K562 (cell line): ENCODE data around the gene ADAM10. TPM values are rescaled to one million over a fixed set of nuclear protein-coding genes. Genes with fewer than 3 reads are reported as not detected.

ENCODE experiments used
- ATAC-seq: fragments of 200-7000 bp; cut with Tn5 transposase; 3 replicates; pipeline ENCODE4 v1.9.1; 2020; ENCODE audit warnings: moderate library complexity
- BruUV-seq: library from RNA; stranded (reverse); fragments of 400-500 nt; replicated peaks from 2 replicates; lab custom pipeline; 2021; lab: Mats Ljungman, UMichigan
- CTCF ChIA-PET: fragments of 300-600 bp; formaldehyde crosslinking; extraction: SDS; loops from one replicate; lab custom pipeline; 2021; ENCODE audit warnings: low intra/inter-chr PET ratio; lab: Yijun Ruan, JAX
- POLR2A ChIA-PET: fragments of 300-600, 350-650 bp; sonication (Branson Sonifier 250); formaldehyde crosslinking; extraction: SDS; loops from one replicate; lab custom pipeline; 2021; ENCODE audit warnings: antibody characterized with exemption, inconsistent platforms; lab: Yijun Ruan, JAX
- DNase-seq, 4 experiments: peaks; one replicate each; pipeline versions ENCODE4 v3.0.0 to v3.0.0-alpha.2; 2011 to 2018; ENCODE audit warnings: low spot score in 3 of 4, mixed read lengths in 3 of 4; ENCODE audit errors: extremely low read depth in 1 of 4
- FAIRE-seq: peaks from 2 replicates; lab custom pipeline; 2011; peaks lifted over from hg19 to GRCh38; lab: Jason Lieb, UNC
- H2AFZ ChIP-seq: 2 replicates; pipeline ENCODE4 v1.6.0; 2011; ENCODE audit warnings: low read depth, low read length, control low read depth, inconsistent platforms
- H3K27ac ChIP-seq: fragments of 200-600 bp; 3 replicates; pipeline ENCODE4 v1.8.0; 2011; ENCODE audit warnings: low read depth, mild to moderate bottlenecking, control low read depth, inconsistent platforms, low read length, moderate library complexity, mixed read lengths; ENCODE audit errors: extremely low read depth
- H3K27me3 ChIP-seq, 2 experiments: fragments of 300-600 bp in 1 of 2; 2 replicates in 1 of 2; 3 replicates in 1 of 2; pipeline versions ENCODE4 v1.6.0 to v1.8.0; 2011; ENCODE audit warnings: inconsistent platforms in 2 of 2, low read length in 2 of 2, mild to moderate bottlenecking in 1 of 2, mixed read lengths in 1 of 2, moderate library complexity in 1 of 2; ENCODE audit not compliant: control insufficient read depth in 2 of 2, insufficient read depth in 2 of 2
- H3K36me3 ChIP-seq: fragments of 300-600 bp; 3 replicates; pipeline ENCODE4 v1.8.0; 2011; ENCODE audit warnings: mild to moderate bottlenecking, low read length, inconsistent platforms; ENCODE audit not compliant: control insufficient read depth, insufficient read depth
- H3K4me1 ChIP-seq, 2 experiments: fragments of 200-600 bp in 1 of 2; replicated peaks in 1 of 2; 2 replicates in 1 of 2; 3 replicates in 1 of 2; pipeline versions ENCODE4 v1.5.1 to v1.8.0; 2011; ENCODE audit warnings: inconsistent platforms in 2 of 2, low read length in 2 of 2, mild to moderate bottlenecking in 1 of 2, mixed read lengths in 1 of 2, moderate library complexity in 1 of 2; ENCODE audit not compliant: control insufficient read depth in 2 of 2, insufficient read depth in 2 of 2
- H3K4me2 ChIP-seq: 2 replicates; pipeline ENCODE4 v1.6.1; 2011; ENCODE audit warnings: low read length, control low read depth, inconsistent platforms, mixed read lengths; ENCODE audit not compliant: insufficient read depth
- H3K4me3 ChIP-seq: fragments of 200-600 bp; sonication (generic), shearing (Covaris generic); 2 replicates; pipeline ENCODE4 v1.5.1; 2016; ENCODE audit warnings: control low read depth, inconsistent platforms
- H3K79me2 ChIP-seq: fragments of 200-600 bp; 3 replicates; pipeline ENCODE4 v1.8.0; 2011; ENCODE audit warnings: low read length, inconsistent platforms; ENCODE audit not compliant: control insufficient read depth, insufficient read depth
- H3K9ac ChIP-seq, 2 experiments: 2 replicates each; pipeline versions ENCODE4 v1.6.0 to v1.6.1; 2011; ENCODE audit warnings: low read depth in 2 of 2, low read length in 2 of 2, control low read depth in 1 of 2, inconsistent platforms in 1 of 2, mild to moderate bottlenecking in 1 of 2, mixed read lengths in 1 of 2; ENCODE audit not compliant: insufficient read depth in 1 of 2
- H3K9me1 ChIP-seq: one replicate; pipeline ENCODE4 v1.6.0; 2011; ENCODE audit warnings: inconsistent platforms, mild to moderate bottlenecking, low read length, moderate library complexity; ENCODE audit not compliant: control insufficient read depth, insufficient read depth
- H3K9me3 ChIP-seq: replicated peaks from 2 replicates; pipeline ENCODE4 v1.5.1; 2011; ENCODE audit warnings: low read depth, low read length, inconsistent platforms; ENCODE audit not compliant: control insufficient read depth, insufficient read depth
- H4K20me1 ChIP-seq: replicated peaks from 2 replicates; pipeline ENCODE4 v1.6.1; 2011; ENCODE audit warnings: low read length, inconsistent platforms, mixed read lengths; ENCODE audit not compliant: control insufficient read depth, insufficient read depth
- ARHGAP35 ChIP-seq: fragments of 450-650 bp; IDR thresholded peaks from 2 replicates; pipeline ENCODE4 v1.6.1; 2018; ENCODE audit not compliant: partially characterized antibody
- ARID1B ChIP-seq: fragments of 450-650 bp; IDR thresholded peaks from 2 replicates; pipeline ENCODE4 v1.6.1; 2016; ENCODE audit warnings: antibody characterized with exemption, mild to moderate bottlenecking, inconsistent platforms
- CHD2 ChIP-seq: IDR thresholded peaks from 2 replicates; pipeline ENCODE4 v1.6.1; 2011; ENCODE audit warnings: low read depth, low read length
- ELK3 ChIP-seq: fragments of 450-650 bp; formaldehyde crosslinking; IDR thresholded peaks from 2 replicates; pipeline ENCODE4 v1.4.0; 2020; ENCODE audit warnings: mild to moderate bottlenecking
- FOXK2 ChIP-seq, 2 experiments: fragments of 450-650 bp; IDR thresholded peaks in 1 of 2; conservative IDR thresholded peaks in 1 of 2; 2 replicates each; pipeline ENCODE4 v1.6.1; 2016; ENCODE audit warnings: low read depth in 2 of 2, mild to moderate bottlenecking in 1 of 2
- KAT2B ChIP-seq: IDR thresholded peaks from one replicate; pipeline ENCODE4 v1.6.1; 2012; ENCODE audit warnings: low read depth, mild to moderate bottlenecking, control low read depth, inconsistent platforms, low read length, moderate library complexity
- MCM7 ChIP-seq, 2 experiments: fragments of 450-650 bp; IDR thresholded peaks; 2 replicates each; pipeline ENCODE4 v1.6.1; 2016 to 2018
- MXI1 ChIP-seq: IDR thresholded peaks from 2 replicates; pipeline ENCODE4 v1.6.1; 2011; ENCODE audit warnings: low read depth, mild to moderate bottlenecking, improper control_type of control experiment, low read length
- NCOA6 ChIP-seq: fragments of 450-650 bp; IDR thresholded peaks from 2 replicates; pipeline ENCODE4 v1.6.1; 2017; ENCODE audit warnings: mild to moderate bottlenecking
- NR4A1 ChIP-seq, 2 experiments: fragments of 250-450 bp in 1 of 2; fragments of 450-650 bp in 1 of 2; sonication (Bioruptor Pico) in 1 of 2; IDR thresholded peaks; 2 replicates each; pipeline versions ENCODE4 v1.4.0 to v1.6.1; 2016 to 2020; ENCODE audit warnings: mild to moderate bottlenecking in 2 of 2, missing compliant biosample characterization in 1 of 2, missing genetic modification characterization in 1 of 2, moderate library complexity in 1 of 2
- POLR2B ChIP-seq: fragments of 450-650 bp; IDR thresholded peaks from 2 replicates; pipeline ENCODE4 v1.6.1; 2018; ENCODE audit warnings: low read depth; ENCODE audit not compliant: partially characterized antibody
- PRDM10 ChIP-seq: fragments of 450-650 bp; IDR thresholded peaks from 2 replicates; pipeline ENCODE4 v1.6.1; 2018; ENCODE audit not compliant: partially characterized antibody
- PYGO2 ChIP-seq: fragments of 450-650 bp; IDR thresholded peaks from 2 replicates; pipeline ENCODE4 v1.6.1; 2016; ENCODE audit warnings: mild to moderate bottlenecking, missing genetic modification characterization, moderate library complexity, missing compliant biosample characterization
- RNF2 ChIP-seq: sonication (generic); IDR thresholded peaks from 2 replicates; pipeline ENCODE4 v1.6.1; 2016
- SETDB1 ChIP-seq: IDR thresholded peaks from one replicate; pipeline ENCODE4 v1.6.1; 2012; ENCODE audit warnings: low read length, control low read depth, inconsistent platforms
- SMAD1 ChIP-seq: fragments of 150-350 bp; IDR thresholded peaks from 2 replicates; pipeline ENCODE4 v1.6.1; 2014; ENCODE audit warnings: low read length, low read depth; ENCODE audit not compliant: partially characterized antibody
- TRIM28 ChIP-seq: fragments of 450-650 bp; IDR thresholded peaks from 2 replicates; pipeline ENCODE4 v1.6.1; 2017
- ZBTB1 ChIP-seq: sonication (generic); formaldehyde crosslinking; IDR thresholded peaks from 2 replicates; pipeline ENCODE4 v1.8.1; 2023; ENCODE audit warnings: missing genetic modification reagents, low read depth, mild to moderate bottlenecking, borderline replicate concordance
- ZNF134 ChIP-seq: fragments of 250-450 bp; sonication (Bioruptor Pico); conservative IDR thresholded peaks from 2 replicates; pipeline ENCODE4 v1.4.0; 2020
- WGBS: fragments of 100-300 bp; shearing (Covaris generic); methylation state at CpG from one replicate; pipeline ENCODE4 v1.1.6; 2016; ENCODE audit warnings: low coverage, mixed read lengths; ENCODE audit not compliant: insufficient coverage; ENCODE audit errors: missing lambda C conversion rate; 5-methylcytosine and 5-hydroxymethylcytosine counted together
- in situ Hi-C: fragments of 300-500 bp; cut with MboI; formaldehyde crosslinking; loops from 4 replicates; pipeline ENCODE4 v1.15.0; 2018; ENCODE audit warnings: inconsistent platforms, mixed read lengths
- intact Hi-C: fragments of 100-400 bp; cut with micrococcal nuclease; formaldehyde crosslinking; loops from 2 replicates; pipeline ENCODE4 v1.14.2; 2022
- polyA plus RNA-seq, 8 experiments: library from polyadenylated mRNA; depleted of rRNA in 4 of 8; stranded (reverse) in 5 of 8; unstranded in 3 of 8; fragments of >200 nt; fragmentation: Nextera tagmentation in 2 of 8; fragmentation: Illumina TruSeq in 1 of 8; extraction: Ambion mirVana in 2 of 8; extraction: Trizol in 1 of 8; gene quantifications; 2 replicates each; pipeline versions ENCODE4 v1.2.1 to v1.2.3, GENCODE V29; 2011 to 2014; ENCODE audit warnings: inconsistent platforms in 1 of 8, missing spikeins in 1 of 8
- total RNA-seq, 7 experiments: library from RNA; depleted of rRNA in 6 of 7; stranded (reverse); fragments of >200 nt in 6 of 7; fragmentation: Illumina TruSeq in 2 of 7; extraction: Trizol in 2 of 7; gene quantifications; 2 replicates each; pipeline versions ENCODE4 v1.2.1 to v1.2.3, GENCODE V29; 2011 to 2021; ENCODE audit warnings: low replicate concordance in 1 of 7

Gene ADAM10
- total and polyA plus RNA-seq, 9 of the 15 experiments (the other 6 are each of a cell fraction or from before 2014, with no cell fraction given): 11.9 to 152 (median 57.3) TPM

- no peak for TF ChIP-seq CHD2
- no peak for TF ChIP-seq ARHGAP35
- TF ChIP-seq ELK3: no peak
- TF ChIP-seq MCM7 (IDR thresholded peaks at IDR 0.05): no peak
- TF ChIP-seq FOXK2 (conservative IDR thresholded peaks at IDR 0.05 in 1 of 2, IDR thresholded peaks at IDR 0.05 in 1 of 2; ENCODE audit: low read depth in 2 of 2): no peak
- TF ChIP-seq ZBTB1 (CRISPR knock-in tag): no peak
- no peak for TF ChIP-seq SMAD1
- TF ChIP-seq ZNF134 (CRISPR knock-in tag): no peak
- TF ChIP-seq RNF2: no peak
- no peak for TF ChIP-seq TRIM28
- no peak for TF ChIP-seq KAT2B
- TF ChIP-seq SETDB1: no peak
- no peak for TF ChIP-seq POLR2B
- no peak for TF ChIP-seq NR4A1 (CRISPR knock-in tag; IDR thresholded peaks at IDR 0.05)
- TF ChIP-seq NR4A1 (tag; IDR thresholded peaks at IDR 0.05): no peak
- TF ChIP-seq PYGO2 (tag): no peak
- TF ChIP-seq PRDM10: no peak
- no peak for TF ChIP-seq ARID1B
- TF ChIP-seq MXI1: no peak
- TF ChIP-seq NCOA6: no peak
- TF ChIP-seq, all 486 proteins: peak for 0
- no TSS peak for BruUV-seq
- DNase-seq: no peak
- ChIA-PET CTCF (no interaction called here), POLR2A (no interaction called here)
- Histone ChIP-seq H3K27me3 (no peaks in the 10 kb centered on the region), H3K27ac (no peak overlapping the region), H3K4me1 (peaks cover 0 to 5% of the 10 kb centered on the region in 2 experiments; a peak in 1 of 5 replicates), H3K4me2 (no peak overlapping the region), H3K9me1 (no peaks in the 10 kb centered on the region), H3K79me2 (no peaks in the 10 kb centered on the region), H4K20me1 (no peaks in the 10 kb centered on the region), H3K36me3 (peaks cover 20% of the 10 kb centered on the region; the same call in 2 of the 3 replicates), H3K9me3 (no peaks in the 10 kb centered on the region), H3K9ac (no peak overlapping the region), H2AFZ (no peak overlapping the region), H3K4me3 (no peak overlapping the region)
- no peak for FAIRE-seq
- in situ Hi-C loops: no loop called here
- 100% methylated on average over 1 of the region's 1 CpG for WGBS
- intact Hi-C loops: no loop called here
- ATAC-seq: no peak
These were observed 154.6 kb downstream of the ADAM10 start for GRCh38 chr15:58594898-58595297.
